Upper lobe of left lung (tissue), 4 donors: ENCODE results near the gene VWA8.

Experiments used
- EP300 ChIP-seq, 4 donors: sonication (generic); formaldehyde crosslinking; IDR thresholded peaks; one replicate each; pipeline ENCODE4 v1.5.1; 2017; ENCODE audit warnings: antibody characterized with exemption in 4 of 4, control low read depth in 2 of 4
- POLR2A ChIP-seq, 4 donors: fragments of 450-650 bp; IDR thresholded peaks; one replicate each; pipeline ENCODE4 v1.5.1; 2016 to 2017; ENCODE audit warnings: antibody characterized with exemption in 4 of 4, mild to moderate bottlenecking in 2 of 4
- POLR2AphosphoS5 ChIP-seq, 2 donors: sonication (generic); formaldehyde crosslinking; IDR thresholded peaks; one replicate each; pipeline ENCODE4 v1.5.1; 2017; ENCODE audit warnings: antibody characterized with exemption in 2 of 2
- TF ChIP-seq, protein P1 (sequence below), 6 experiments: fragments of 450-650 bp in 4 of 6; fragments of 200-600 bp in 2 of 6; sonication (generic) in 2 of 6; IDR thresholded peaks; one replicate each; pipeline ENCODE4 v1.5.1; 2016 to 2019; ENCODE audit warnings: antibody characterized with exemption in 6 of 6

DNA sequence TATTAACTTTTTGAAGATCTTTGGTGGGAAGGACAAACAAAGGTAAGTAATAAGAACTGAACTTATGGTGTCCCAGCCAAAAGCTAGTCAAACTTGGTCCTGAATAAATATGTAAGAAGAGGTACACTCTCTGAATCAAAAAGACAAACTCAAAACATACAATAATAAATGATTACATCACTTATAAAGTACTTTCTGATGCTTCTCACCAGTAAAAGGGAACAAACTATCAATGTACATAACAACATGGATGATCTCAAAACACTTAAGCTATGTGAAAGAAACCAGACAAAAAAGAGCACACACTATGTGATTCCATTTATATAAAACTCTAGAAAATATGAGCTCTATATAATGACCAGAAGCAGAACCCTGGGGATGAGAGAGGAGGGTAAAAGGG, 138.3 kb downstream of the VWA8 start:
- TF ChIP-seq, protein P1, sequence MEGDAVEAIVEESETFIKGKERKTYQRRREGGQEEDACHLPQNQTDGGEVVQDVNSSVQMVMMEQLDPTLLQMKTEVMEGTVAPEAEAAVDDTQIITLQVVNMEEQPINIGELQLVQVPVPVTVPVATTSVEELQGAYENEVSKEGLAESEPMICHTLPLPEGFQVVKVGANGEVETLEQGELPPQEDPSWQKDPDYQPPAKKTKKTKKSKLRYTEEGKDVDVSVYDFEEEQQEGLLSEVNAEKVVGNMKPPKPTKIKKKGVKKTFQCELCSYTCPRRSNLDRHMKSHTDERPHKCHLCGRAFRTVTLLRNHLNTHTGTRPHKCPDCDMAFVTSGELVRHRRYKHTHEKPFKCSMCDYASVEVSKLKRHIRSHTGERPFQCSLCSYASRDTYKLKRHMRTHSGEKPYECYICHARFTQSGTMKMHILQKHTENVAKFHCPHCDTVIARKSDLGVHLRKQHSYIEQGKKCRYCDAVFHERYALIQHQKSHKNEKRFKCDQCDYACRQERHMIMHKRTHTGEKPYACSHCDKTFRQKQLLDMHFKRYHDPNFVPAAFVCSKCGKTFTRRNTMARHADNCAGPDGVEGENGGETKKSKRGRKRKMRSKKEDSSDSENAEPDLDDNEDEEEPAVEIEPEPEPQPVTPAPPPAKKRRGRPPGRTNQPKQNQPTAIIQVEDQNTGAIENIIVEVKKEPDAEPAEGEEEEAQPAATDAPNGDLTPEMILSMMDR (IDR thresholded peaks at IDR 0.05), result no peak
- TF ChIP-seq POLR2AphosphoS5 (IDR thresholded peaks at IDR 0.05) (no peak), POLR2A (IDR thresholded peaks at IDR 0.05) (no peak), EP300 (IDR thresholded peaks at IDR 0.05) (no peak)
